ENCODE data around the gene TSPAN9.

Gene TSPAN9

GRCh38 chr12:3167636-3168035 lies 90.5 kb downstream of the TSPAN9 start:
- no peak for DNase-seq

GRCh38 chr12:3168223-3169221 lies 91.3 kb downstream of the TSPAN9 start:
- peak; percentile 5 to 32 (median 18) for DNase-seq

- no peak for DNase-seq
These were observed 93.4 kb downstream of the TSPAN9 start for GRCh38 chr12:3170423-3171194.

- no peak for DNase-seq
These were observed 94.0 kb downstream of the TSPAN9 start for GRCh38 chr12:3171195-3171591.

GRCh38 chr12:3172124-3173007 lies 95.2 kb downstream of the TSPAN9 start:
- no peak for DNase-seq

- DNase-seq = no peak
These were observed 95.9 kb downstream of the TSPAN9 start for GRCh38 chr12:3173008-3173553.

- no peak for DNase-seq
These were observed 96.7 kb downstream of the TSPAN9 start for GRCh38 chr12:3173912-3174311.

- DNase-seq = no peak
These were observed 98.1 kb downstream of the TSPAN9 start for GRCh38 chr12:3175238-3175637.

- DNase-seq = no peak
These were observed 99.6 kb downstream of the TSPAN9 start for GRCh38 chr12:3176754-3177153.

- DNase-seq = no peak
These were observed 100.7 kb downstream of the TSPAN9 start for GRCh38 chr12:3177778-3178425.

GRCh38 chr12:3178671-3179313 lies 101.6 kb downstream of the TSPAN9 start:
- no peak for DNase-seq

- no peak for DNase-seq
These were observed 102.6 kb downstream of the TSPAN9 start for GRCh38 chr12:3179731-3180130.

- no peak for DNase-seq
These were observed 105.2 kb downstream of the TSPAN9 start for GRCh38 chr12:3182426-3182825.

- DNase-seq = no peak
These were observed 107.3 kb downstream of the TSPAN9 start for GRCh38 chr12:3184485-3184884.

GRCh38 chr12:3185260-3185870 lies 108.2 kb downstream of the TSPAN9 start:
- DNase-seq = no peak

- no peak for DNase-seq
These were observed 109.5 kb downstream of the TSPAN9 start for GRCh38 chr12:3186546-3187215.

- DNase-seq = no peak
These were observed 110.9 kb downstream of the TSPAN9 start for GRCh38 chr12:3187846-3188770.

- no peak for DNase-seq
These were observed 112.1 kb downstream of the TSPAN9 start for GRCh38 chr12:3189282-3189681.

- no peak for DNase-seq
These were observed 112.9 kb downstream of the TSPAN9 start for GRCh38 chr12:3190101-3190500.
